ENCODE data around the gene CNIH2. TPM values are rescaled to one million over a fixed set of nuclear protein-coding genes. Genes with fewer than 3 reads are reported as not detected.
A peak's percentile ranks its signal among the peaks of the same experiment; 100 is the strongest.

The CNIH2 gene
- total and polyA plus RNA-seq, 9 of the 15 experiments (the other 6 are each of a cell fraction or from before 2014, with no cell fraction given) = 0.26 to 0.89 (median 0.40) TPM; not detected in 4

GRCh38 chr11:66288671-66289547 is 10.9 kb downstream of the CNIH2 start, which contains the start of gene YIF1A (continued):
- TF ChIP-seq, protein P1, sequence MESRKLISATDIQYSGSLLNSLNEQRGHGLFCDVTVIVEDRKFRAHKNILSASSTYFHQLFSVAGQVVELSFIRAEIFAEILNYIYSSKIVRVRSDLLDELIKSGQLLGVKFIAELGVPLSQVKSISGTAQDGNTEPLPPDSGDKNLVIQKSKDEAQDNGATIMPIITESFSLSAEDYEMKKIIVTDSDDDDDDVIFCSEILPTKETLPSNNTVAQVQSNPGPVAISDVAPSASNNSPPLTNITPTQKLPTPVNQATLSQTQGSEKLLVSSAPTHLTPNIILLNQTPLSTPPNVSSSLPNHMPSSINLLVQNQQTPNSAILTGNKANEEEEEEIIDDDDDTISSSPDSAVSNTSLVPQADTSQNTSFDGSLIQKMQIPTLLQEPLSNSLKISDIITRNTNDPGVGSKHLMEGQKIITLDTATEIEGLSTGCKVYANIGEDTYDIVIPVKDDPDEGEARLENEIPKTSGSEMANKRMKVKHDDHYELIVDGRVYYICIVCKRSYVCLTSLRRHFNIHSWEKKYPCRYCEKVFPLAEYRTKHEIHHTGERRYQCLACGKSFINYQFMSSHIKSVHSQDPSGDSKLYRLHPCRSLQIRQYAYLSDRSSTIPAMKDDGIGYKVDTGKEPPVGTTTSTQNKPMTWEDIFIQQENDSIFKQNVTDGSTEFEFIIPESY (CRISPR knock-in tag; IDR thresholded peaks at IDR 0.05) = 0 out of 2 replicates have a peak, but pooled peaks have one; percentile 14
- no peak for TF ChIP-seq ETV1 (tag; conservative IDR thresholded peaks at IDR 0.05; ENCODE audit: low read depth)
- TF ChIP-seq MED1 (CRISPR knock-in tag; IDR thresholded peaks at IDR 0.05; ENCODE audit: borderline replicate concordance) = peak; percentile 38; the same call in 1 of the 2 replicates
- no peak for TF ChIP-seq MAFG (tag; conservative IDR thresholded peaks at IDR 0.05)
- no peak for TF ChIP-seq RFX1 (IDR thresholded peaks at IDR 0.05)
- TF ChIP-seq ZNF740 (CRISPR knock-in tag; IDR thresholded peaks at IDR 0.05) = peak; percentile 89
- TF ChIP-seq ZNF740 (tag; IDR thresholded peaks at IDR 0.05) = peak in 1 of 2 experiments; percentile 79; a peak in 1 of 4 replicates
- no peak for TF ChIP-seq RFX7 (CRISPR knock-in tag; IDR thresholded peaks at IDR 0.05)
- TF ChIP-seq, protein P2, sequence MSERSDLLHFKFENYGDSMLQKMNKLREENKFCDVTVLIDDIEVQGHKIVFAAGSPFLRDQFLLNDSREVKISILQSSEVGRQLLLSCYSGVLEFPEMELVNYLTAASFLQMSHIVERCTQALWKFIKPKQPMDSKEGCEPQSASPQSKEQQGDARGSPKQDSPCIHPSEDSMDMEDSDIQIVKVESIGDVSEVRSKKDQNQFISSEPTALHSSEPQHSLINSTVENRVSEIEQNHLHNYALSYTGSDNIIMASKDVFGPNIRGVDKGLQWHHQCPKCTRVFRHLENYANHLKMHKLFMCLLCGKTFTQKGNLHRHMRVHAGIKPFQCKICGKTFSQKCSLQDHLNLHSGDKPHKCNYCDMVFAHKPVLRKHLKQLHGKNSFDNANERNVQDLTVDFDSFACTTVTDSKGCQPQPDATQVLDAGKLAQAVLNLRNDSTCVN (CRISPR knock-in tag; IDR thresholded peaks at IDR 0.05) = no peak
- TF ChIP-seq HMG20B (CRISPR knock-in tag; IDR thresholded peaks at IDR 0.05) = no peak
- TF ChIP-seq ZNF79 (CRISPR knock-in tag; IDR thresholded peaks at IDR 0.05; ENCODE audit: low read depth) = no peak
- TF ChIP-seq ZNF175 (CRISPR knock-in tag; IDR thresholded peaks at IDR 0.05; ENCODE audit: low read depth) = no peak
- TF ChIP-seq ZNF3 (CRISPR knock-in tag; IDR thresholded peaks at IDR 0.05) = no peak
- TF ChIP-seq BACH1 (tag; IDR thresholded peaks at IDR 0.05) = no peak
- TF ChIP-seq EHMT2 (IDR thresholded peaks at IDR 0.05) = no peak
- peak; percentile 43; the same call in 1 of the 2 replicates for TF ChIP-seq ZHX1 (conservative IDR thresholded peaks at IDR 0.05; ENCODE audit: low read length)
- TF ChIP-seq SREBF2 (CRISPR knock-in tag; IDR thresholded peaks at IDR 0.05) = no peak
- TF ChIP-seq ZNF584 (CRISPR knock-in tag; IDR thresholded peaks at IDR 0.05; ENCODE audit: low read depth) = 0 out of 2 replicates have a peak, but pooled peaks have one; percentile 56
- TF ChIP-seq ZNF133 (CRISPR knock-in tag; IDR thresholded peaks at IDR 0.05) = no peak
- TF ChIP-seq FOXP1 (CRISPR knock-in tag; IDR thresholded peaks at IDR 0.05) = no peak
- no peak for TF ChIP-seq TCFL5 (CRISPR knock-in tag; conservative IDR thresholded peaks at IDR 0.05)
- TF ChIP-seq NFYB (IDR thresholded peaks at IDR 0.05; ENCODE audit: extremely low read depth, insufficient read length) = peak; percentile 90

Data from K562 (cell line).